NCI-H2196 (cell line): ENCODE results near the gene NKAIN2.

Experiments
- DNase-seq: peaks from one replicate; lab custom pipeline; 2025; ENCODE audit not compliant: unreplicated experiment; lab: John Stamatoyannopoulos, UW

The NKAIN2 gene

DNA sequence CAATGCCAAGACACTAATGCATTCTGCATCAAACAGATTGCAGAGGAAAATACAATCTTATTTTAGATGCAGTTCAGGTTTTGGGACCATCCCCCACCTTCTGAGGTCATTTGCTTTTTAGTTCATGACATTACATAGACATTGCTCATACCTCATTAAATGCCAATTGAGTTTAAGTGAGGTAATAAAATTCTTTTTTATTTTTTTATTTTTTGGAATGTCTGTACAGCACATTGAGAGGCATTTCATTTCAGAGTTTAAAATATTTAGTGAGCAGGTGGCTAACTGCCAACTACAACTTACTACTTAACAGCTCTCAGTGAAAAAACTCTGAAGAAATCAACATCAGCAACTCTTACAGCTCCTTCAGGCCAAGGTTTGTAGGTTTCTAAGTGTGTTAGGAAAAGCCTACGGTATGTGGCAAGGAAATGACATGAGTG lies 676.3 kb downstream of the NKAIN2 start:
- no peak for DNase-seq

DNA sequence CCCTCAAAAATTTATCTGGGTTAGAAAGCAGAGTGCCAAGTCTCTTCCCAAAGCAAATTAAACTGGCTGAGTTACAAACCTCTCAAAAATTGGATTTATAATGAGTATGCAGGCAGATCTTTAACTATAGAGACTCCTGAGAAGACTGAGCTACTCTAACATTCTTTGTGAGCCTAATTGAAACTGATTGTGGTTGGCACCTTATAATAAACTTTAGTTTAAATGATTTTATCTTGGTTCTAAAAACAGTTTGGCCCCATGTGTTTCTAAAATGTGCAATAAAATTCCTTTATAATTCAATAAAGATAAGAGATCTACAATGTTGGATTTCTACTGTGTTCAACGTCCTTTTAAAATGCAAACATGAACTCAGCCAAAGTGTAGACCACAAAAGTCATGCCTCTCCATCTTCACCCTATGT lies 678.4 kb downstream of the NKAIN2 start:
- no peak for DNase-seq

DNA sequence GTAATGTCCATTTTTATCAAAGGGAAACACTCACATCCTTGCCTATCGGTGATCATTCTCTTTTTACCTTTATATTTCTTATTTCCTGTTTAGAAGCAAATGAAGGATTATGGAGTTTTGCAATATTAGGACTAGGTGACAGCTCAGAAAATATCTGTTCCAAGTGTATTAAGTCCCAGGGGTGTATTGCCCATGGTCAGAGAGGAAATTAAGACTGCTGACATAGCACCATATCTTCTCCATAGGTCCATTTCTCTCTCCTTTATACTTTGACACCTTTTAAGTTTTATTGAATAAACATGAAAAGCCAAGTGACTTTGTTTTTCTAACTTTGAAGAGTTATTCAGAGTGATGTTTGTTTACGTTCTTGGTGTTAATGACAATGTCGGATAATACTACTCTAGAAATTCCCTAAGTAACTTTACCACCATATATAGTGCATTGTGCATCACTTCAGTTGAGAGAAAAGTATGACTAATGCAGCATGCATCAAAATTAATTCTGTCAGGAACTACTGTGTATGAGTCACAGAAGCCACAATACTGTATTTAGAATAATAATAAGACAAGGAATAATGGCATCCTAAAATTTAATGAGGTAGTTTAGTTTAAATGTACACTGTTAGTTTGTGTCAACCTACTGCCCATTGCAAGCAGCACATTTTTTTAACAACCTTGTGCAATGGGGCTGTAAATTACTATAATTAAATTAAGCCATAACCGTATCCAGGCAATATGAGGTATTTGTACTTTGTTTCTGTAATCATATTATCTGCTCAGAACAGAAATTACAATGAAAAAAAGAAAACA lies 684.2 kb downstream of the NKAIN2 start:
- DNase-seq: no peak

DNA sequence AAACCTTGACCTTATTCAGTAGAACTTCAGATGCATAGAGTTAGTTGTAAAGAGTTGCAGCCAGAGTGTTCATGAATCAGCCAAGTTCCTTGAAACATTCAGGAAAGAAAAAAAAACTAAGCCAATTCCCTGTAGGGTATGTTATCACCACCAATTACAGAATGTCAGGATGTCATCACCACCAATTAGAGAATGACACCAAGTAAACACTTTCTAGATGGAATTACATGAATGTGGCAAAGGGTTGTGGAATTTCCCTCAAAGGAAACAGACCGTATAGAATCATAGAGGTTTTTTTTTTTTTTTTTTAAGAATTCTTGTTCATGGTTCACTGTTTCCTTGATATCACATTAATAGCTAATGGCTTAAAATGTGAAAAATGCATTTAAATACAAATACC lies 686.5 kb downstream of the NKAIN2 start:
- no peak for DNase-seq

DNA sequence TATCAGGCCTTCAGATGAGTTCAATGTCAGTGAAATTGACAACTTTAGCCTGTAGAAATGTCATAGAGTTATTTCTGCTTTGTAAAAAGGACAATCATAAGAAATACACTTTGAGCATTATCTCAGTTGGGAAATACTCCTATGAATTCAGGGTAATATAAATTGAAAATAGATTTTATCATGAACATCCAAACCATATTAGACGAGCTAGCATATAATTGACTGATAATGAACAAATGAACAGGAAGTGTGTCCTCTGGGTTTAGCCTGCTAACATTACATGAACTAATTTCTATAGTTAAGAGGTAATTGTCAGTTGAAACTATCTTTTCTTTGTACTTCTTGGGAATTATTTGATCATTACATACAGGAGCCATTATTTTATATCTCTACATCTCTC lies 689.6 kb downstream of the NKAIN2 start:
- no peak for DNase-seq

DNA sequence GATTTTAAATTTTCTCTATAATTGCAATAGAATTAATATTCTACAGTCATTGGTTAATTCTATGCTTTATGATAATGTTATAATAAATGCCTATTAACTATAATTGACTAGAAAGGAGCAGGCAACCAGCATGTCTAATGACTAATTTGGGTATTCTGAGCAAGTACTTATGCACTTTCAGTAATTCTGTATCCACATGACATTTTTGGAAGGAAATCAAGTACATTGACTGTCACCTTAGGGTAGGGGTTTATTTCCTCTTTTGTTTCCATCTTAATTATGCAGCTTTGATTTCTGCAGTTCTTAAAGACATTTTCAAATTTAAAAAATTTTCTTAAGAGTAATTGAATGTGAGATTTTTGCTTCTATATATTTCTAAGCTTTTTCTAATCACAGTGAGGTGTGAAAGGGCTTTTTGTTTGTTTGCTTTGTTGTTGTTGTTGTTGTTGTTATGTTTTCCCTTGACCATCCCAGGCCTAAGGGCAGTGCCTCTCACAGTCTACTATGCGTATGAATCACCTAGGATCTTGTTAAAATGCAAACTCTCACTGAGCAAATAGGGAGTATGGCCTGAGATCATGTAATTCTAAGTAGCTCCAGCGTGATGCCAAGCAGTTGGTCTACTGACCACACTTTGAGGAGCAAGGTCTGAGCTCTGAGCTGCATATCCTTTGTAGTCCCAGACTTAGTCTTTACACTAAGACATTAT lies 691.4 kb downstream of the NKAIN2 start:
- no peak for DNase-seq

DNA sequence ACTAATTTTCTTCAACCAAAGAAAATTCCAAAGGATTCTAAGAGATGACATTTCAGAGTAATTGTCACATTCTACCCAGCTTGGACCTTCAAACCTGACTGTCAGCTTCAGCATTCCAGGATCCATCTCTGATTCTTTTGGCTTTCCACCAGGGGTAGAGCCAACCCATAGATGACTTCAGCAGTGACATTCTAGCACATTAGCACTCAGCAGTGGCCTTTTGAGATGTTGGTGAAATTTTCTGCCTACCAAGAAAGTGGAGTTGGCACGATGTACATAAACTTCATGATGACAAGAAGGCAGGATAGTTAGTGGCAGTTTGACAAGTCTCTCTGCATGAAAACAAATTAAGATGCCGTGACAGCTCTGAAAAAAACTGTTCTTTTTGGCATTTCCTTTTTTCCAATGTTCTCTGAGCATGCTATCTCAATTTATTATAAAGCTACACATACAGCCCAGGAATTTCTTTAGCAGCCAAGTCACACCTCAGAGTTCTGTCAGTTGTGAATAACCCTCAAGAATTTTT lies 692.1 kb downstream of the NKAIN2 start:
- DNase-seq: no peak

DNA sequence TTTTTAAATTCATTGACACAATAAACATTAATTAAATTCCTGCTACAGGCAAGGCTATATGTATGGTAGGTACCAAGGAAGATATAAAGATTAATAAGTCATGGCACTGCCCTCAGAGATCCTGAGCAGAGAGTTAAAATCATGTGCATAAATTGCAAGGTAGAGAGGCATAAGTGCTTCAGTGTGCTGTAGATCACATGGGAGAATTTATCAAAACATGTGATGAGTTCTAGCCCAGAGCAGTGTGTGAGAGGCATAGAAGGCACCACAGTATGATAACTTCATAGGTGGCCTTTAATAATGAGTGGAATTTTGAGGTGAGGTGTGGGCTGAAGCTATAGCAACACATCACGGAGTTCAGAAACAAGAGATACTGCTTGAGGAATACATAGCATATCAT lies 692.7 kb downstream of the NKAIN2 start:
- DNase-seq: no peak

DNA sequence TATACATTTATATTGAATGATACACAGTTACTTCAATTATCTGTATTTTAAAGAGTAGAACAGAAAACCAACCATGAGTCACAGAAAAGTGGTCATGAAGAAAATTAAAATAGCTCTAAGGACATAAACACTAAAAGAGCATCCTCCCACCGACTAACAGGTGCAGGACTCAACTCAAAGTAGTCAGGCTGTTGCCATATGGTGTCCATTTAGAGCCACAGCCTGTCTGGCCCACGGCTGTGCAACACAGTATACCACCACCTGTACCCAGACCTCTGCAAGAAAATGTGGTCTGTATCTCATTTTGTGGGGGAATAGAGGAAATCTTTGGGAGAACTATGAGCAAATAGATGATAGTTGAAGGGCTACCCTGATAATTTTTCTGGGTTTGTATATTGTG lies 708.8 kb downstream of the NKAIN2 start:
- no peak for DNase-seq

DNA sequence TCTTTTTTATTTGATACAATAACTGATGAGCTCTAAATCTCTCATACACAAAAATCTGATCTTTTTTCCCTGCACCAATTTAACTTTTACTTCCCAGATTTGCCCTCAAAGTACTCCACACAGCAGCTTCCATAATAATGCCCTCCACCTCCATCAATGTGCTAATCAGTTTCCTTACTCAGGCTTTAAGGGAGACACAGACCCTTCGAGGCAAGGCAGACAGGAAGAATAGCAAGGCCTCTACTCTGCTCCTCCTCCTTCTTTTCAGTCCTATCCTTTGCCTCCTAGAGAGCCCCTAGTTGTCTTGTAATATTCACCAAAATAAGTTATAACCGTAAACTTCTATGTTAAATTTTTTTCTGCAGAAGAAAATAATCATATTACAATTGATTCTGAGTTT lies 713.7 kb downstream of the NKAIN2 start:
- no peak for DNase-seq

DNA sequence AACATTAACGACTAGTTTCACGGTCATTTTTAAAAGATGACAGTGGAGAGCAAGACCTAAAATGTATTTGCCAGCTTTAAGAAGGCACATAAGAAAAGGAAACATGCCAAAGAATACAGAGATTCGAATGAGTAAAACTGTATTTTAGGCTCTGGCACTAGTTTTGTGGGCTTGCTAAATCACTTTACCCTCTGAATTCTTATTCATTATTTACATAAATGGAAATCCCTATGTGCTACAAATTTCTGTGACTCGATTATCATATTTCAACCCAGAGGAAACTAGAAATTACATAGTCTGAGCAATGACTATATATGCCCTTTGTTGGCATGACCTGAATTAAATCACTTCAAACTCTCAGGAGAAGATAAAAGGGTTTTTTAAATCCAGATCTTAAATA lies 716.8 kb downstream of the NKAIN2 start:
- no peak for DNase-seq

DNA sequence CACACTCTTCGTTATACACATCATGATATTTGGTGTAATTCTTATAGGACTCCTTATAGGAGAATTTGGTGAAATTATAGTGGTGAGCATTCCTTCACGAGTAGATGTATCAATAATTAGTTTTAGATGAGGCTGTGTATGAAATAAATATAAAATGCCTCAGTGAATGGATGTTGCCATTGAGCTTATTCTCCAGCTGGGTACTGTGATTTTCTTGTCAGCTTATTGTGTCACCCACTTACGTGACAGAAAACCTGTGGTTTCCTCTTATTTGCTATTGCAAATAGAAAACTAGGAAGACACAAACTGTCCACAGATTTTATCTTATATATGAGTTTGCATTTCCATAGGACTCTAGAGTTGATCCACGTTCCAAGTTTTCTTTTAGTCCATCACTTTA lies 718.7 kb downstream of the NKAIN2 start:
- DNase-seq: no peak

DNA sequence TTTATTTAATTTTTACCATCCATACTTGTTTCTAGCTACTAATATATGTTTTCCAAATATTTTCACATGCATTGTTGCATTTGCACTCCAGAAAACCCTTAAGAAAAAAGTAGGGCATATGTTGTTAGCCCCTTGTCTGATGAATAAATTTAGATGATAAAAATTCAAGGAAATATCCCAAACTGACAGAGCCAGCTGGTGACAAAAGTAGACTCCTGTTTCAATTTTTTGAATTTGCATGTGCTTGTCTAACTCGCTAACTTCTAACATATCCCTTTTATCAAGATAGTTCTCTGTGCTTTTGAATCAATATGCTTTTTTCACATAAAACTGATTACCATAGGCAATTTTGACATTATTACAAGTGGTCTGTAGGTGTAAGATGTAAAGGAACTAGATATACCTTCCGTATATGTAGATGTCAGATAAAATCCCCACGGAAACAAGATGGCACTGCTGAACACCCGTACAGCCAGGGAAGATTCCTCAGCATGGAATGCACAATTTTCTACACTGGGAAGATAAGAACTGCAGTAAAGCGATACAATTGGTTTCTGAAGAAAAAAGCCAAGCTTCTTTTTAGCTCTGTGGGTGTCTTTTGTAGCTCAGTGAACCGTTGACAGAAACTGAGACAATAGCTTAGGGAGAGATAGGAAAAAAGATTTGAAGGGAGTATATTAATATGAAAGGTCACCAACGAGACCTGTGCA lies 721.0 kb downstream of the NKAIN2 start:
- DNase-seq: no peak

DNA sequence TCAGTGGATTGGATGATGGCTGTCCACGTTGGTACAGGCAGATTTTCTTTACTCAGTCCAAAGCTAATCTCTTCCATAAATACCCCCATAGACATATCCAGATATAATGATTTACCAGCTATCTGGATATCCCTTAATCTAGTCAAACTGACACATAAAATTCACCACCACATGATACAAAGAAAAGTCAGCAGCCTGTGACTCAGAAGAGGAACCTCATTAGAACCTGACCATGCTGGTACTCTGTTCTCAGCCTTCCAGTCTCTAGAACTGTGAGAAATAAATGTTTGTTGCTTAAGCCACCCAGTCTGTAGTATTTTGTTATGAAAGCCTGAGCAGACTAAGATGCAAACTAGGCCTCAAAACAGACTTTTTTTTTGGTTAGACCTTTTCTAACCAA lies 727.3 kb downstream of the NKAIN2 start:
- no peak for DNase-seq

DNA sequence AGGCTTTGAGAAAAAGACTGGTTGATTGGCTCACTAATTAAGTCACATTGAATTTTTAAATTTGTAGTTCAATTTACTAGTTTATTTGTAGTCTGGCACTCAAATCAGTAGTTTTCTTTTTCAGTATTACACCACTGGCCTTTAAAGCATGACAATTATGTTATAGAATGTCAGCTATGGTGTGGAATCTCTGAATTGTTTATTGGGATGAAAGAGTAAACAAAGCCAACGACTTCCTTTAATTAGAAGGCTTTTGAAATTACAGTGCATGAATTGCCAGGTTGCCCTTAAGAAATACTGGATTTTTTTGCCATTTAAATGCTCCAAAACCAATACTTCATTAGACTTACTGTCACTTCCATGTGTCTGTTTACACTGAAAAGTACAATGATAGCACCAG lies 731.6 kb downstream of the NKAIN2 start:
- no peak for DNase-seq

DNA sequence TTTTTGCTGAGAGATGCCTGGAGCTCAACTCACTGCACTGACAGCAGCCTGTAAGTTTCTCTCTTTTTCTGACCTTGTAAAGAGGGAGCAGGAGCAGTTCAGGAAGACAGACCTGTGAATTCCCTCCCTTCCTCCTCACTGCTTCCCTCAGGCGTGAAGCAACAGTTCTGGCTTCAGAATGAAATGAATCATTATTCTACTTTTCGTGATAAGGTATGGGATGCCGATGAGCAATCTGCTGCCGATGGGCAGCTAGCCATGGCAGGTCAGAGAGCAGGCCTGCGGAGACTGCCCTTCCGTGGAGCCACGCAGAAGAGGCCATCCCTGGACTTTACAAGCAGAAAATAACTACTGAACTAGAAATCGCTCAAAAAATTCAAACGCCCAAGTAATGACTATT lies 732.1 kb downstream of the NKAIN2 start:
- no peak for DNase-seq

DNA sequence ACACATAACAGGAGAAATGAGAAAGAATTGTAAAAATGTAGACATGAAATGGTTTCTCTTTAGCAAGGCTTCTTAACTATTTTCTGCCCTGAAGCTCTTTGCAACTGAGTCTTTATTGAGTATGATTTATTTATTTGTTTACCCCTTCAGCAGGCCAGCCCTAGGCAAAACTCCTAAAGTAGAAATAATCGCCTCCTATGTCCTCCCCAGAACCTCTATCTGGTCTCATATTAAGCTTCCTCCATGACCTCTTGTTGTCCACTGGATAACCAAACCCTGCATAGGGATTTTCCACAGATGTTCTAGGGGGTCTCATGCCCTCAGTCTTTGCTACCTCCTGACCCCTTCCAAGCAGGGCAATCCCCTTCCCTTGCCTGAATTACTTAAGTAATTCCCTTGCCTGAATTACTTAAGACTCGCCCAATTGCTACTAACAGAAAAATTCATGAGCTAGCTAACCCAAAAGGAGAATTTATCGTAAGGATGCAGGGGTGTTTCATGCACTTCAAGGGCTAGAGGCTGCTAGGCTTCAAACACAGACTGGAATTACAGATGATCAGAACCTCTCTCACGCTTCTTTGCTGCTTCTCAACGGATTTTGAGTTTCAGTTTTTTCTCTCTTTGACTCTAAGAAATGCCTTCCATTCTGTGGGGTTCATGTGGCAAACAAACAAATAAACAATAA lies 732.6 kb downstream of the NKAIN2 start:
- no peak for DNase-seq

DNA sequence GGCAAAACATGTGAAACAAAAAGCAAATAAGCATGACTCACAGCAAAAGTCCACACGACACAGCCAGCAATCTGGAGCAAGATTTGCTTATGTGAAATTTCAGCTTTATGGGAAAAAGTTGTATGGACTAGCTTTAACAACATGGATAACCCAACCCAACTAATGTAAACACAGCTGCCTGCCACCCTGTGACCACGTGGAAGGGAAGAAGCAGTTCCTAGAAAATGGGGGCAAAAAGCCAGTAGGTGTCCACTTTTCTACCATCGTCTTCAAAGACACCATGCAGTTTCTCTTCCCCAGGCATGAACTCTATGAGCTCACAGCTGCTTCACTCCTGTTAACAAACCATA lies 733.2 kb downstream of the NKAIN2 start:
- DNase-seq: peak; percentile 6

DNA sequence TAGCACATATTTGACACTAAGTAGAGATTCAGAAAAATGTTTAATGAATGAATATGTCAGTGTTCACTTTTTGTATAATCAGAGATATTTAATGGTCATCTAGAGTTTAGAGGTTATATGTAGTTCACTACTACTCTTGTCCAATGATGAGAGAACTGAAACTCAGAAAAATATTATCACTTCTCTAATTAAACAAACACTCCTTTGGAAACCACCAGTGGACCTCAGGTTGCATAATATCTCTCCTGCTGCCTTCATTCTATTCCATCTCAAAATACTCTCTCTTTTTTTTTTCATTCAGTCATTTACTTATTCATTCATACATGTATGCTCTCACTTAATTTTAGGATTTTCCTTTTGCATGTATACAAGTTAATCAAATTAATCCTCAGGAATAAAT lies 735.4 kb downstream of the NKAIN2 start:
- DNase-seq: no peak

DNA sequence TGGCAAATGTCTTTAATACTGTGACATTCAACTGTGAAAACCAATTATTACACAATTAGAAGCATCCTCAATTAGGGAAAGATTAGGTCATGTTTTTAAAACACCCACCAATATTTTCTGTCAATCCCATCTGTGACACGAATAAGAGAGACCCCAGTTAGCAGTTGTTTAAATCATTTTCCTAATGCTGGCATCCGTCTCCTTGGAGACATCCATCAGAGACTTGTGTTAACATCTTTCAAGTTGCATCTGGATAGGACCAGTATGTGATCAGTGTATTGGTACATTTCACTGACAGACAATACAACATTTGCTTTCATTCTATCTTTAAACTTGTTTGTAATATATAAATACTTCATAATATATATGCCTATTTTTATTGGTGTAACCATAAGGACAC lies 737.9 kb downstream of the NKAIN2 start:
- DNase-seq: no peak

DNA sequence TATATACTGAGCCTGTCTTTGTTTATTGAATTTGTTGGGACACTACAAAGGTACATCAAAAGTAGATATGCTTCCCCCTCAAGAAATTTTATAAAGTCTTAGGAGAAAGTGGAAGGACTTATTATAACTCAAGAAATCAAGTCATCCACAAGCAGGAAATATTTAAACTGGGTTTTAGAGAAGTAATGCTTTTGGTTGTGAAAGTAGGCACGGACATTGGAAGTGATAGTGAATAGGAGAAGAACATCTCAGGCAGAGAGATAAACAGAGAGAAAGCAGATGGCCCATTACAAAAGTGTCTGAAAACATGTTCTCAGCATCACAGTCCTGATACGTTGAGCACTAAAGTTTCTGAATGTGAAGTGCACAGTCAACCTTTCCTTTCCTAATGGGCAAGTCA lies 742.9 kb downstream of the NKAIN2 start:
- no peak for DNase-seq
